ENCODE results near the gene CFH. TPM values are rescaled to one million over a fixed set of nuclear protein-coding genes. Genes with fewer than 3 reads are reported as not detected.

The CFH gene
- total and polyA plus RNA-seq, 9 of the 15 experiments (the other 6 are each of a cell fraction or from before 2014, with no cell fraction given) = 31.6 to 107 (median 48.3) TPM

DNA sequence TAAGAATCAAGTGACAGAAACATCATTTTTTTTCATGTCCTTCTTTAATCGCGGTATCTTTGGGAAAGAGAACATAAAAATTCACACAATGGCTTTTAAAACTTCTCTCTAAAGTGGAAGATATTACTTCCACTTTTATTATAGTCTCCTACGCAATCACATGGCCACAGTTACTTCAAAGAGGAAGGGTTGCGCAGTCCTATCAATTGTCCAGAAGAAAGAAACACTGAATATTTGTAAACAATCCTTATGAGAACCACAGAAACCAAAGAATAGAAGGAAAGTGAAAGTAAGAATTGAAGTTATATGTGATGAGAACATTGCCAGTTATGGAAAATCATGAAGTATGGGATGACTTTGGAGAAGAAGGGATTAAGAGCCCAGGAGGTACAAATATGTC, 32.6 kb downstream of the CFH start:
- ChIA-PET POLR2A (no interaction called here), CTCF (ENCODE audit: low intra/inter-chr PET ratio) (no interaction called here)
- H3K9me3 ChIP-seq (replicated peaks; ENCODE audit: control insufficient read depth, insufficient read depth, low read depth, low read length) = no peaks in the 10 kb centered on the region
- no peak overlapping the region for H3K27ac ChIP-seq (ENCODE audit: extremely low read depth, low read depth, low read length)
- FAIRE-seq (no peak), DNase-seq (ENCODE audit: extremely low read depth in 1 of 4, low spot score in 3 of 4) (no peak), ATAC-seq (no peak)
- no peak overlapping the region for H3K4me2 ChIP-seq (ENCODE audit: insufficient read depth, low read length)
- no peaks in the 10 kb centered on the region for H4K20me1 ChIP-seq (replicated peaks; ENCODE audit: control insufficient read depth, insufficient read depth, low read length)
- no peak overlapping the region for H3K9ac ChIP-seq (ENCODE audit: insufficient read depth in 1 of 2, low read depth in 2 of 2, low read length in 2 of 2)
- intact Hi-C loops (cut with micrococcal nuclease) = no loop called here
- H3K9me1 ChIP-seq (ENCODE audit: control insufficient read depth, insufficient read depth, low read length) = no peaks in the 10 kb centered on the region
- no peaks in the 10 kb centered on the region for H3K4me1 ChIP-seq (replicated peaks in 1 of 2; ENCODE audit: control insufficient read depth in 2 of 2, insufficient read depth in 2 of 2, low read length in 2 of 2)
- in situ Hi-C loops (cut with MboI) = no loop called here
- no peaks in the 10 kb centered on the region for H3K79me2 ChIP-seq (ENCODE audit: control insufficient read depth, insufficient read depth, low read length)
- H3K27me3 ChIP-seq (ENCODE audit: control insufficient read depth in 2 of 2, insufficient read depth in 2 of 2, low read length in 2 of 2) = no peaks in the 10 kb centered on the region
- peaks cover 7% of the 10 kb centered on the region; the same call in 2 of the 3 replicates for H3K36me3 ChIP-seq (ENCODE audit: control insufficient read depth, insufficient read depth, low read length)
- no TSS peak for BruUV-seq (replicated peaks)
- H3K4me3 ChIP-seq = no peak overlapping the region
- H2AFZ ChIP-seq (ENCODE audit: low read depth, low read length) = no peak overlapping the region
- WGBS (ENCODE audit: insufficient coverage, low coverage, missing lambda C conversion rate) = 47% methylated on average over 4 of the region's 4 CpGs
- no peak for TF ChIP-seq ZBTB11 (CRISPR knock-in tag; IDR thresholded peaks at IDR 0.05)
- TF ChIP-seq FOXP1 (CRISPR knock-in tag; IDR thresholded peaks at IDR 0.05) = no peak
- no peak for TF ChIP-seq TCF3 (CRISPR knock-in tag; IDR thresholded peaks at IDR 0.05)
- TF ChIP-seq ZHX1 (conservative IDR thresholded peaks at IDR 0.05; ENCODE audit: low read length) = no peak
- TF ChIP-seq ZNF57 (CRISPR knock-in tag; IDR thresholded peaks at IDR 0.05) = no peak
- no peak for TF ChIP-seq OTX1 (CRISPR knock-in tag; IDR thresholded peaks at IDR 0.05)
- TF ChIP-seq FOXJ2 (tag; IDR thresholded peaks at IDR 0.05) = no peak
- TF ChIP-seq ZNF263 (CRISPR knock-in tag; IDR thresholded peaks at IDR 0.05; ENCODE audit: borderline replicate concordance) = no peak
- TF ChIP-seq MAX (CRISPR knock-in tag; IDR thresholded peaks at IDR 0.05) = no peak
- TF ChIP-seq FOXK1 (CRISPR knock-in tag; IDR thresholded peaks at IDR 0.05; ENCODE audit: borderline replicate concordance) = no peak
- TF ChIP-seq CBFA2T2 (conservative IDR thresholded peaks at IDR 0.05) = no peak
- TF ChIP-seq SRSF3 (IDR thresholded peaks at IDR 0.05; ENCODE audit: insufficient read depth, low read length) = no peak
- no peak for TF ChIP-seq ZBED1 (IDR thresholded peaks at IDR 0.05)
- no peak for TF ChIP-seq LCOR (CRISPR knock-in tag; IDR thresholded peaks at IDR 0.05)
- no peak for TF ChIP-seq RBM34 (IDR thresholded peaks at IDR 0.05; ENCODE audit: borderline replicate concordance, insufficient read depth, low read length)
- TF ChIP-seq GABPB1 (CRISPR knock-in tag; IDR thresholded peaks at IDR 0.05) = no peak
- TF ChIP-seq TAF15 (IDR thresholded peaks at IDR 0.05; ENCODE audit: low read depth, low read length) = no peak

All from K562 (cell line).